Lower leg skin (tissue), 4 donors: ENCODE measurements around the gene TSPEAR. TPM values are rescaled to one million over a fixed set of nuclear protein-coding genes. Genes with fewer than 3 reads are reported as not detected.
"Not testable (repeated sequence)": the region's sequence is repeated elsewhere in the genome, so short reads cannot be mapped to it uniquely, and the experiment has no call there.

Source experiments
- DNase-seq, 2 donors: peaks; one replicate each; pipeline ENCODE4 v3.0.0-alpha.2; 2019; ENCODE audit warnings: low spot score in 2 of 2
- H3K4me3 ChIP-seq: fragments of 200-600 bp; sonication (generic); 2 replicates; pipeline ENCODE4 v1.5.1; 2017; ENCODE audit warnings: mild to moderate bottlenecking, low read depth; ENCODE audit not compliant: poor library complexity, severe bottlenecking
- POLR2A ChIP-seq, 2 donors: fragments of 450-650 bp; IDR thresholded peaks; one replicate each; pipeline ENCODE4 v1.6.1; 2016 to 2017; ENCODE audit warnings: antibody characterized with exemption in 2 of 2, mild to moderate bottlenecking in 1 of 2, moderate library complexity in 1 of 2
- WGBS, 2 donors: methylation state at CpG; one replicate each; pipeline ENCODE4 v1.1.5; 2018; 5-methylcytosine and 5-hydroxymethylcytosine counted together
- intact Hi-C: fragments of 100-400 bp; cut with DNase I; formaldehyde crosslinking; loops from one replicate; pipeline ENCODE4 v1.15.0; 2023; ENCODE audit warnings: low total_unique reads
- total RNA-seq, 4 donors: library from RNA; depleted of rRNA; stranded (reverse); fragments of >200 nt; gene quantifications; one replicate each; pipeline ENCODE4 v1.1.0, GENCODE V29; 2016
- TF ChIP-seq, protein P1 (sequence below), 3 donors: fragments of 450-650 bp; IDR thresholded peaks; one replicate each; pipeline ENCODE4 v1.5.1; 2016; ENCODE audit warnings: antibody characterized with exemption in 3 of 3, mild to moderate bottlenecking in 3 of 3, moderate library complexity in 2 of 3

Gene TSPEAR
- total RNA-seq, 4 donors from 2014 or later, result 0.06 TPM; not detected in 3

DNA sequence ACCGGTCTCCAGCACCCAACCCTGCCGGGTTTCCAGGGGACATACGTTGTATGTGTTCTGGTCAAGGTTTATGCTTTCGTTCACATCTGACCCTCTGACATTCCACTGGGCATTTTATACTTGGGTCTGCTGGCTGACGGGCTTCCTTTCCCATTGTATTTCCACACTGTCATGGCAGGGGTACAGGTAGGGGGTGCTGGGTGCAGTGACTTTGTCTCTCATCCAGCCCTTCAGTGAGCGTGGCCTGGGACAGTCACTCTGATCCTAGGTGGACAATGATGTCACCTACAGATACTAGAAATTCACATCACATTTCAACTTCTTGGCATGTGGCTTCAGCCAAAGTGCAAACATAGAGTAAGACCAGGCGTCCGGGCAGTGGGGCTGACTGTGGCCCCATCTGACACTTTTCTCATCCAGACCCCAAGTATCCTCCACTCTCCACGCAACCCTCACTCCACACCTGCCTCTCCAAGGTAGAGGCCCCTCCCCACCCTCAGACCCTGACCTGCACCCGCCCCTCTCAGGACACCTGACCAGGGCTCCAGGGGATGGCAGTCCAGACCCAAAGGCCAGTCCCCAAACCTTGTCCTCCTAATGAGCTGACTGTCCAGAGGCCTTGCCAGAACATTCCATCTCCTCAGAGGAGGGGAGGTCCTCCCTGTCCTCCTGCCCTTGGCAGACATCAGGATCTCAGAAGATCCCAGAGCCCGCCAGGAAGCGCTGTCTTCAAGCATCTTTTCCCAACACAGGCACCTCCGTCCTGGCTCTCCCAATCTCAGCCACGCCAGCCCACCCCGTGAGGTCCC lies 75.0 kb downstream of the TSPEAR start:
- intact Hi-C loops, result no loop called here
- no peak overlapping the region for H3K4me3 ChIP-seq
- 87 to 88% methylated on average over 15 of the region's 15 CpGs for WGBS, 2 donors
- TF ChIP-seq POLR2A (IDR thresholded peaks at IDR 0.05), result no peak
- peak in 1 of 2 donors; percentile 78 for DNase-seq

GRCh38 chr21:44632067-44632466 lies 79.3 kb downstream of the TSPEAR start:
- intact Hi-C loops, result no loop called here
- no peak overlapping the region for H3K4me3 ChIP-seq
- no peak for TF ChIP-seq POLR2A (IDR thresholded peaks at IDR 0.05)
- TF ChIP-seq, protein P1, sequence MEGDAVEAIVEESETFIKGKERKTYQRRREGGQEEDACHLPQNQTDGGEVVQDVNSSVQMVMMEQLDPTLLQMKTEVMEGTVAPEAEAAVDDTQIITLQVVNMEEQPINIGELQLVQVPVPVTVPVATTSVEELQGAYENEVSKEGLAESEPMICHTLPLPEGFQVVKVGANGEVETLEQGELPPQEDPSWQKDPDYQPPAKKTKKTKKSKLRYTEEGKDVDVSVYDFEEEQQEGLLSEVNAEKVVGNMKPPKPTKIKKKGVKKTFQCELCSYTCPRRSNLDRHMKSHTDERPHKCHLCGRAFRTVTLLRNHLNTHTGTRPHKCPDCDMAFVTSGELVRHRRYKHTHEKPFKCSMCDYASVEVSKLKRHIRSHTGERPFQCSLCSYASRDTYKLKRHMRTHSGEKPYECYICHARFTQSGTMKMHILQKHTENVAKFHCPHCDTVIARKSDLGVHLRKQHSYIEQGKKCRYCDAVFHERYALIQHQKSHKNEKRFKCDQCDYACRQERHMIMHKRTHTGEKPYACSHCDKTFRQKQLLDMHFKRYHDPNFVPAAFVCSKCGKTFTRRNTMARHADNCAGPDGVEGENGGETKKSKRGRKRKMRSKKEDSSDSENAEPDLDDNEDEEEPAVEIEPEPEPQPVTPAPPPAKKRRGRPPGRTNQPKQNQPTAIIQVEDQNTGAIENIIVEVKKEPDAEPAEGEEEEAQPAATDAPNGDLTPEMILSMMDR (IDR thresholded peaks at IDR 0.05), result no peak
- 89 to 92% methylated on average over 1 of the region's 1 CpG for WGBS, 2 donors
- DNase-seq, result no peak

GRCh38 chr21:44630440-44630839 lies 80.9 kb downstream of the TSPEAR start:
- WGBS, 2 donors, result 67 to 73% methylated on average over 2 of the region's 2 CpGs
- no peak for DNase-seq
- TF ChIP-seq, protein P1 (IDR thresholded peaks at IDR 0.05), result no peak
- no peak for TF ChIP-seq POLR2A (IDR thresholded peaks at IDR 0.05)
- intact Hi-C loops, result no loop called here
- no peak overlapping the region for H3K4me3 ChIP-seq

DNA sequence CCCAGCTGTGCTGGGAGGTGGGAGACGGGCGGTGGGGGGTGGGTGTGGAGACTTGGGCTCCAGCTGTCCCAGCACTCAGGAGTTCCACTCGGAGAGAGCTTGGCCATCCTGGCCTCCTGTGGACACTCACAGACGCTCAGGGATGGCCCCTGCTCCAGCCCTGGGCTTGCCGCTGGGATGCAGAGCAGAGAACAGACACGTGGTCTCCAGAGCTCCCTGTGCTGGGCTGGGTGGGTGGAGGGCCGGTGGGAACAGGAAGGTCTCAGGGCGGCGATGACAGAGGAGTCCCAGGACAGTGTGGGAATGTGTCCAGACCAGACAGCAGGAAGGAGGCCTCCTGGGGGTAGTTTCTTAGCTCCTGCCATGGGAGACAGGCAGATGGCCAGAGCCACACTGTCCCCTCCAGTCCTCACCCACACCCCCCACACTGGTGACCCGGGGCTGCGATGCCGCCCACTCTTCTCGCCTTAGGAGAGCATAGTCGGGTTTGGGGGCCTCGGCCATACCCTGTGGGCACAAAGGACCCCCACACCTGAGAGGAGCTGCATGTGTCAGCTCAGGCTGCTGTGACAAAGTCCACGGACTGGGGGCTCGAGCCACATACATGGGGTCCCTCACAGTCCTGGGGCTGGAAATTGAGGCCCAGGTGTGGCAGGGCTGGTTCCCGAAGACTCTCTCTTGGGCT lies 82.5 kb downstream of the TSPEAR start:
- no peak overlapping the region for H3K4me3 ChIP-seq
- intact Hi-C loops, result no loop called here
- TF ChIP-seq, protein P1 (IDR thresholded peaks at IDR 0.05), result no peak
- no peak for TF ChIP-seq POLR2A (IDR thresholded peaks at IDR 0.05)
- no peak for DNase-seq
- 60 to 66% methylated on average over 10 to 15 of the region's 18 CpGs for WGBS, 2 donors

- DNase-seq, result not testable (repeated sequence)
- 60 to 64% methylated on average over 10 to 15 of the region's 15 CpGs for WGBS, 2 donors
Observed at GRCh38 chr21:44627831-44628233, 83.5 kb downstream of the TSPEAR start.

DNA sequence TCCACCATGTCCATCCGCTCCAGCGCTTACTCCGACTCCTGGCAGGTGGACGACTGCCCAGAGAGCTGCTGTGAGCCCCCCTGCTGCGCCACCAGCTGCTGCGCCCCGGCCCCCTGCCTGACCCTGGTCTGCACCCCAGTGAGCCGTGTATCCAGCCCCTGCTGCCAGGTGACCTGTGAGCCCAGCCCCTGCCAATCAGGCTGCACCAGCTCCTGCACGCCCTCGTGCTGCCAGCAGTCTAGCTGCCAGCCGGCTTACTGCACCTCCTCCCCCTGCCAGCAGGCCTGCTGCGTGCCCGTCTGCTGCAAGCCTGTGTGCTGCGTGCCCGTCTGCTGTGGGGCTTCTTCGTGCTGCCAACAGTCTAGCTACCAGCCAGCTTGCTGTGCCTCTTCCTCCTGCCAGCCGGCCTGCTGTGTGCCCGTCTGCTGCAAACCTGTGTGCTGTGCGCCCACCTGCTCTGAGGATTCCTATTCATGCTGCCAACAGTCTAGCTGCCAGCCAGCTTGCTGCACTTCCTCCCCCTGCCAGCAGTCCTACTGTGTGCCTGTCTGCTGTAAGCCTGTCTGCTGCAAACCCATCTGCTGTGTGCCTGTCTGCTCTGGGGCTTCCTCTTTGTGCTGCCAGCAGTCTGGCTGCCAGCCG lies 84.1 kb downstream of the TSPEAR start:
- intact Hi-C loops, DNase-seq, H3K4me3 ChIP-seq: not testable (repeated sequence)
- WGBS, 2 donors, result 84 to 91% methylated on average over 16 to 20 of the region's 20 CpGs

More at GRCh38 chr21:44627831-44628233, 83.5 kb downstream of the TSPEAR start:
- H3K4me3 ChIP-seq, intact Hi-C loops: not testable (repeated sequence)

DNA sequence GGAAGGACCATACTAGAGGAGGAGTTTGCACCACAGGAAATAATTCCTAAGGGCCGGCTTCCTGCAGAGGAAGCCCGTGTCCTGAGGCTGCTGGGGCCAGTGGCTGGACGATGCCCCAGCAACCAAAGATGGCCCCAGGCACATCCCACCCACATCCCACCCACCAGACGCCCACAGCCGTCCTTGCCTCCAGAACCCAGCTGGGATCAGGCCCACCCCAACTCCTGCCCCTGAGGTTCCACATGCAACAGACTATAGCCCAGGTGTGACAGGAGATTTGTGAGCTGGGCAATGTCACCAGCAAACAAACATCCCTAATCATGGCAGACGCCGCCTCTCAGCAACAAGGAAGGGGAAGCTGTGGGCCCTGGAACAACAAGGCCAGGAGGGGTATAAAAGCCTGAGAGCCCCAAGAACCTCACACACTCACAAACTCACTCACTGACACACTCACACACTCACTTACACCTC lies 84.7 kb downstream of the TSPEAR start, which contains the start of gene KRTAP10-9:
KRTAP10-9 (plus strand) TSS at position 421 of the 471 bp plus-strand sequence. CDS start 79 bp downstream, outside the sequence.
- H3K4me3 ChIP-seq, result no peak within 1 kb of the TSS
- intact Hi-C loops, result no loop called here
- no peak for TF ChIP-seq POLR2A (IDR thresholded peaks at IDR 0.05)
- TF ChIP-seq, protein P1 (IDR thresholded peaks at IDR 0.05), result no peak
- no peak for DNase-seq
- WGBS, 2 donors, result 76 to 77% methylated on average over 6 to 7 of the region's 7 CpGs
